NAMALWA (cell line): ENCODE results near the gene TEK.

Experiments used
- DNase-seq: peaks from one replicate; pipeline ENCODE4 v3.0.0-alpha.2; 2015; ENCODE audit warnings: low spot score

The TEK gene

GRCh38 chr9:27124151-27124550 is 15.1 kb downstream of the TEK start:
- no peak for DNase-seq

GRCh38 chr9:27125030-27125429 is 16.0 kb downstream of the TEK start:
- no peak for DNase-seq

- no peak for DNase-seq
Measured at GRCh38 chr9:27125936-27126335, 16.9 kb downstream of the TEK start.

GRCh38 chr9:27126670-27127069 is 17.6 kb downstream of the TEK start:
- DNase-seq, result no peak

GRCh38 chr9:27129221-27129620 is 20.2 kb downstream of the TEK start:
- no peak for DNase-seq

- DNase-seq, result no peak
Measured at GRCh38 chr9:27131731-27132130, 22.7 kb downstream of the TEK start.

- DNase-seq, result no peak
Measured at GRCh38 chr9:27133817-27134216, 24.8 kb downstream of the TEK start.

GRCh38 chr9:27142299-27142930 is 33.4 kb downstream of the TEK start:
- DNase-seq, result no peak

- no peak for DNase-seq
Measured at GRCh38 chr9:27145143-27145542, 36.1 kb downstream of the TEK start.

- no peak for DNase-seq
Measured at GRCh38 chr9:27149651-27150050, 40.6 kb downstream of the TEK start.

GRCh38 chr9:27150746-27151406 is 41.9 kb downstream of the TEK start:
- DNase-seq, result no peak

GRCh38 chr9:27151693-27152404 is 42.8 kb downstream of the TEK start:
- DNase-seq, result no peak

- DNase-seq, result no peak
Measured at GRCh38 chr9:27152405-27152718, 43.3 kb downstream of the TEK start.

- DNase-seq, result no peak
Measured at GRCh38 chr9:27154908-27155307, 45.9 kb downstream of the TEK start.

GRCh38 chr9:27157097-27157496 is 48.1 kb downstream of the TEK start:
- DNase-seq, result no peak

- DNase-seq, result no peak
Measured at GRCh38 chr9:27157736-27158135, 48.7 kb downstream of the TEK start.

GRCh38 chr9:27160636-27161035 is 51.6 kb downstream of the TEK start:
- DNase-seq, result no peak

GRCh38 chr9:27162045-27162444 is 53.0 kb downstream of the TEK start:
- no peak for DNase-seq

- no peak for DNase-seq
Measured at GRCh38 chr9:27165068-27165467, 56.0 kb downstream of the TEK start.

GRCh38 chr9:27165670-27166069 is 56.6 kb downstream of the TEK start:
- no peak for DNase-seq

- no peak for DNase-seq
Measured at GRCh38 chr9:27168496-27168895, 59.5 kb downstream of the TEK start.

- DNase-seq, result no peak
Measured at GRCh38 chr9:27168951-27169350, 59.9 kb downstream of the TEK start.

GRCh38 chr9:27176971-27177370 is 67.9 kb downstream of the TEK start:
- no peak for DNase-seq
